ENCODE measurements around the gene PPP2R2C.

Gene PPP2R2C

DNA sequence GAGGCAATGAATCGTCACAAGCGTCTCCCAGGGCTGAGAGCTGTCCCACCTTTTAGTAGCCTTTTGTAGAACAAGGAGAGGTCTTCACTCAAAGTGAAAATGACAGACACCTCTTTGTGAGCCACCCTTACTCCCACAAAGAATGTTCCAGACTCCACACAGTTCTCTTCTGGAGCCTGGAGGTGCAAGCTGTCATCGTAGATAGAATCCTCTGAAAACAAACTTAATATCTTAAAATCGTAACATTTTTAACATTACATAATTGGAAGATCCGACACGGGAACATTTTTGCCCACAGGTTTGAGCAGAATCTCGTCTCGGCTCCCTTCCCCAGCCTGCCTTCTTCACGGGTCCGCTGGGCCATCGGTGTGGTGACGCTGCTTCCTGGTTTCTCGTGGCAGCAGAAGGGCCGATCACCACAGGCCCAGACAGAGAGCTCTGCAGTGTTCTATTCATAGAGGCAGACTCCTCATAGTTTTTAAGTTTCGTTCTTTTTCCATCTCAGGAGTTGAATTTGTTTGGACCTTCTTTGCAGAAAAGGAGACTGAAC lies 175.1 kb downstream of the PPP2R2C start:
- no peak for DNase-seq (ENCODE audit: low read depth)
- no peak overlapping the region for H3K4me3 ChIP-seq (ENCODE audit: low read depth, low read length)

DNA sequence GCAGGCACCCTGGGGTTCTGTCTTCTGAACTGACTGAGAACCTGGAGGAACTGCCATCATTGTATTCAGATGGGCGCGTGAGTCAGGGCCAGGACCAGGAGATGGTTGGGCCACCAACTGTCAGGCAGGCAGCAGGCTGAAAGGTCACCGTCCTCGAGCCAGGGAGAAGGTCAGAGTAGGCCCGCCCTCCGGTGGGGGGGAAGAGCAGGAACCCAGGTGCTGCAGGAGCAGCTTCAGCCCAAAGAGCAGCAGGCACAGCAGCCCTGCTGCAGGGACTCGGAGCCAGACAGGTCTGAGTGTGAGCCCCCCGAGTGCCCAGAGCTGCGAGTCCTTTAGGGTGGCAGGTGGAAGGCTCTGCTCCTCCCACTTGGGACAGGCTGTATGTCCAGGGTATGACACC lies 176.4 kb downstream of the PPP2R2C start:
- TF ChIP-seq CTCF (IDR thresholded peaks at IDR 0.05; ENCODE audit: control insufficient read depth, extremely low read depth, insufficient read depth) = no peak
- DNase-seq (ENCODE audit: low read depth) = no peak

More for the DNA sequence above, 175.1 kb downstream of the PPP2R2C start:
- no peak for TF ChIP-seq CTCF (IDR thresholded peaks at IDR 0.05; ENCODE audit: control insufficient read depth, extremely low read depth, insufficient read depth)

GRCh38 chr4:6295495-6295894 lies 176.9 kb downstream of the PPP2R2C start:
- H3K4me3 ChIP-seq (ENCODE audit: low read depth, low read length) = no peak overlapping the region
- no peak for TF ChIP-seq CTCF (IDR thresholded peaks at IDR 0.05; ENCODE audit: control insufficient read depth, extremely low read depth, insufficient read depth)
- DNase-seq (ENCODE audit: low read depth) = no peak

More for the DNA sequence above, 176.4 kb downstream of the PPP2R2C start:
- no peak overlapping the region for H3K4me3 ChIP-seq (ENCODE audit: low read depth, low read length)

DNA sequence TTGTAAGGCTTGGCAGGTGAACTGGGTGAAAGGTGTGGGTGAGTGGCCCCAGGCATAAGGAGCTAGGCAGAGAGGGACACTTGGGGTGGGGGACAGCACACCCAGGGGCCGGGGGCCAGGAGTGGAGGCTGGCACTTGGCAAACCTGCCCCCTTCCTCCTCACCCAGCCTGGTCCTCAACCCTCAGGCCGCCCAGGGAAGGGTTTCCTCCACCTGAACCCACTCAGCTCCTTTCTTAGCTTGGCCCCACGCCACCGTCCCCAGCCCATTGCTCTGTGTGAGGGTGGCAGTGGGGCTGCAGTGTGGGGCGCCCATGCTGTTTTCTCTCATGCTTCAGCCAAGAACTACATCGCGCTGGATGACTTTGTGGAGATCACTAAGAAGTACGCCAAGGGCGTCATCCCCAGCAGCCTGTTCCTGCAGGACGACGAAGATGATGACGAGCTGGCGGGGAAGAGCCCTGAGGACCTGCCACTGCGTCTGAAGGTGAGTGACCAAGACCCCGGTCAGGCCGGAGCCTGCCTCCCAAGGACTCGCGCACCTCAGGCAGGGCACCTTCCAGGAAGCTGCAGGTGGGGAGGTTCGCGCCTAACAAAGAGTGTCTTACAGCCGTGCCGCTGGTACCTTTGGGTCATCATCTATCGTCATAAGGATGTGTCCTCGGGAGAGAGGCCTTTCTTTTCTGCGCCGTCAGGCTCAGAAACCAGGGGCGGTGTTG lies 177.6 kb downstream of the PPP2R2C start:
- no peak overlapping the region for H3K4me3 ChIP-seq (ENCODE audit: low read depth, low read length)
- DNase-seq (ENCODE audit: low read depth) = no peak
- no peak for TF ChIP-seq CTCF (IDR thresholded peaks at IDR 0.05; ENCODE audit: control insufficient read depth, extremely low read depth, insufficient read depth)

DNA sequence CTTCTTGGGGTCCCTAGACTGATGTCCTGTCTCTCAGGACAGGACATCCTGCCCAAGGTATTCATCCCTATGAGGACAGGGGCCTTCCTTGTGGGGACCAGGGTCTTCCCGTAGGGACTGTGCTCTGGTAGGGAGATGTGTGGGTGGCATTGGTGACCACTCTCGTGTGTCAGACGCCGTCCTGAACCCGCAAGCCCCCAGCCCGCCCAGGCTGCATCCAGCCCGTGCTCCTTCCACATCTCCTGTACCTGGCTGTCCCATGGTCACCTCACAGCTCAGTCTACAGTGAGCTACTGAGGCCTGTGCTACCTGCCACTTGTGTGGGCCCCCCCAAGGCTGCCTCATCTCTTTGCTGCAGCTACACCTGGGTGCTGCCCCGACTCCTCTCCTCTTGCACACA lies 178.8 kb downstream of the PPP2R2C start:
- no peak overlapping the region for H3K4me3 ChIP-seq (ENCODE audit: low read depth, low read length)
- TF ChIP-seq CTCF (IDR thresholded peaks at IDR 0.05; ENCODE audit: control insufficient read depth, extremely low read depth, insufficient read depth) = no peak
- no peak for DNase-seq (ENCODE audit: low read depth)

DNA sequence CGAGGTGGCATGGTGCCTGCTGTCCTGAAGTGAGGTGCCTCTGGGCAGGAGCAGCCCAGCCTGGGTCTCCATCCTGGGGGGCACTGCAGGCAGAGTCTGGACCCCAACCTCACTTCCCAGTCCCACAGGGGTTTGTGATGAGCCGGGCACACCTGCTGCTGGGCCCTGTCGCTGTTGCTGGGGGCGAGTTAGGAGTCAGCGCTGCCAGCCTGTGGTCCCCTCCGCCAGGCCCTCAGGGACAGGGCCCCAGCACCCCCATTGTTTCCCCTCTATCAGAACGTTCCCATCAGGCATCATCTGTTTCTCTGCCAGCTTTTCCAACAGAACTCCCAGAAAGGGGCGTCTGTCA lies 179.3 kb downstream of the PPP2R2C start:
- no peak for DNase-seq (ENCODE audit: low read depth)
- no peak overlapping the region for H3K4me3 ChIP-seq (ENCODE audit: low read depth, low read length)
- TF ChIP-seq CTCF (IDR thresholded peaks at IDR 0.05; ENCODE audit: control insufficient read depth, extremely low read depth, insufficient read depth) = no peak
